Cardiac muscle cell (in vitro differentiated cells and primary cell): ENCODE data around the gene ROBO2. TPM values are rescaled to one million over a fixed set of nuclear protein-coding genes. Genes with fewer than 3 reads are reported as not detected.

Source experiments
- DNase-seq, 2 donors: peaks; one replicate each; pipeline versions ENCODE4 v3.0.0 to v3.0.0-alpha.2; 2010 to 2017; ENCODE audit warnings: low read depth in 1 of 2, low spot score in 1 of 2
- H3K27ac ChIP-seq: fragments of 200-600 bp; sonication (generic); 2 replicates; pipeline ENCODE4 v1.5.1; 2016
- H3K27me3 ChIP-seq: fragments of 200-600 bp; sonication (generic); 2 replicates; pipeline ENCODE4 v1.6.0; 2016; ENCODE audit warnings: control low read depth
- H3K36me3 ChIP-seq: fragments of 200-600 bp; sonication (generic); 2 replicates; pipeline ENCODE4 v1.5.1; 2016; ENCODE audit warnings: control low read depth
- H3K4me1 ChIP-seq: fragments of 200-600 bp; sonication (generic); 2 replicates; pipeline ENCODE4 v1.8.1; 2017; ENCODE audit warnings: low read depth, mild to moderate bottlenecking, mixed run types
- H3K4me3 ChIP-seq: fragments of 200-600 bp; sonication (generic); 2 replicates; pipeline ENCODE4 v1.5.1; 2016; ENCODE audit warnings: mild to moderate bottlenecking
- H3K9me3 ChIP-seq: fragments of 200-600 bp; sonication (generic); 2 replicates; pipeline ENCODE4 v1.5.1; 2017; ENCODE audit warnings: low read depth, mild to moderate bottlenecking, control low read depth
- polyA plus RNA-seq: library from polyadenylated mRNA; unstranded; fragments of >200 nt; fragmentation: Nextera tagmentation; extraction: Ambion mirVana; gene quantifications from 2 replicates; pipeline ENCODE4 v1.2.1, GENCODE V29; 2016
- total RNA-seq: library from RNA; depleted of rRNA; stranded (reverse); fragments of >200 nt; gene quantifications from 2 replicates; pipeline ENCODE4 v1.2.3, GENCODE V29; 2016
- TF ChIP-seq, protein P1 (sequence below): IDR thresholded peaks from 2 replicates; pipeline ENCODE4 v1.5.1; 2012; ENCODE audit warnings: low read depth, mild to moderate bottlenecking, low read length

Gene ROBO2
- total and polyA plus RNA-seq, 2 experiments from 2014 or later, result 13.5 to 39.4 TPM

DNA sequence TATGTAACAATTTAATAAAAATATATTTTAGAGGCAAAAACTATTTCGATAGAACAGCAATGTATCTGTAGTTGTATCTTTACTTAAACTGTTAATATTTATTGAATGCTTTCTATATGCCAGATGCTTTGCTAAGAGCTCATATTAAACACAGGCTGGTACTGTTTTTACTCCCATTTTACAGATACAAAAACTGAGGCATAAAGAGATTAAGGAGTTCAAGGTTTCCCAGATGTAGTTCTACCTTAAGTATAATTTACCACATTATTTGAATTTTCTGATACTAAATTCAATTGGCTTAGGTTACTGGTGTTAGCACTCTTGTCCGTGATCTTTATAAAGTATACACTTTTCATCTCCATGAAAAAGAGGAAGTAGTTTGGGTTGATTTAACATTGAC, 149.8 kb downstream of the ROBO2 start:
- no peak overlapping the region for H3K27ac ChIP-seq
- H3K9me3 ChIP-seq, result no peaks in the 10 kb centered on the region
- H3K4me3 ChIP-seq, result no peak overlapping the region
- DNase-seq, result no peak
- H3K4me1 ChIP-seq, result peaks cover 29% of the 10 kb centered on the region
- TF ChIP-seq, protein P1, sequence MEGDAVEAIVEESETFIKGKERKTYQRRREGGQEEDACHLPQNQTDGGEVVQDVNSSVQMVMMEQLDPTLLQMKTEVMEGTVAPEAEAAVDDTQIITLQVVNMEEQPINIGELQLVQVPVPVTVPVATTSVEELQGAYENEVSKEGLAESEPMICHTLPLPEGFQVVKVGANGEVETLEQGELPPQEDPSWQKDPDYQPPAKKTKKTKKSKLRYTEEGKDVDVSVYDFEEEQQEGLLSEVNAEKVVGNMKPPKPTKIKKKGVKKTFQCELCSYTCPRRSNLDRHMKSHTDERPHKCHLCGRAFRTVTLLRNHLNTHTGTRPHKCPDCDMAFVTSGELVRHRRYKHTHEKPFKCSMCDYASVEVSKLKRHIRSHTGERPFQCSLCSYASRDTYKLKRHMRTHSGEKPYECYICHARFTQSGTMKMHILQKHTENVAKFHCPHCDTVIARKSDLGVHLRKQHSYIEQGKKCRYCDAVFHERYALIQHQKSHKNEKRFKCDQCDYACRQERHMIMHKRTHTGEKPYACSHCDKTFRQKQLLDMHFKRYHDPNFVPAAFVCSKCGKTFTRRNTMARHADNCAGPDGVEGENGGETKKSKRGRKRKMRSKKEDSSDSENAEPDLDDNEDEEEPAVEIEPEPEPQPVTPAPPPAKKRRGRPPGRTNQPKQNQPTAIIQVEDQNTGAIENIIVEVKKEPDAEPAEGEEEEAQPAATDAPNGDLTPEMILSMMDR, result no peak
- no peaks in the 10 kb centered on the region for H3K36me3 ChIP-seq
- no peaks in the 10 kb centered on the region for H3K27me3 ChIP-seq

DNA sequence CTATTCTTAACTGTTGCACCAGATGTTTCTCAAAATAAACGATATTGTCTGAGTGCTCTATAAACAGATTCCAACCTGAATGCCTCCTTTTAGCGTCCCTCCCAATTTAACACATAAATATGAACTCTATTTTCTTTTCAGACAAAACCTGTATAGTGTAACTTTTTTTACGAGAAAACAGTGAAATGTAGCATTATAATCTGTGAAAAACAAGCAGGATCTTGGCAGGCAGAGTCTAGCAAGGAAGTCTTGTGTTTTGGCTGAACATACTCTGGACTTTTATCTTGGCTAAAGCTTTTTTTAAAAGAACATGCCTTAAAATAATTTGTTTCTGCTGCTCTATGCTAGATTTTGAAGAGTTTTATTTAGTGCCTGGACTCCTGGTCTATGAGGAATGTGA, 150.5 kb downstream of the ROBO2 start:
- H3K27me3 ChIP-seq, result no peaks in the 10 kb centered on the region
- TF ChIP-seq, protein P1, result no peak
- peaks cover 29% of the 10 kb centered on the region for H3K4me1 ChIP-seq
- H3K27ac ChIP-seq, result peak overlapping the region; percentile 66
- no peaks in the 10 kb centered on the region for H3K9me3 ChIP-seq
- DNase-seq, result no peak
- no peak overlapping the region for H3K4me3 ChIP-seq
- no peaks in the 10 kb centered on the region for H3K36me3 ChIP-seq

DNA sequence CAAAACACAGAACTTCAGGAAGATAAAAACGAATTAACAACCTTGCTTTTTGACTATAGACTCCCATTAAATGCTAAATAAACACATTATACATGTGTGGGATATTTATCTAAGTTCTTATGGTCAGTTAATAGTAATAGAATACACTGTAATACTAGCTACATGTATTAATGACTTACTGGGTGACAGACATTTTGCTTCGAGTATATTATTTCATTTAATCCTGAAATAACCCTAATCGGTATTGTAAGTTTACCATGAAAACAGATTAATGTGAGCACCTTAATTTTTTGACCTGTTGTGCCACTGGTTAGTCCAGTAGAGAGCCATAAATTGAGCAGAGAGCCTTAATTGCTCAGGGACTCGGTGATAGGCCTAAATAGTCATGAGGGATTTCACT, 151.1 kb downstream of the ROBO2 start:
- TF ChIP-seq, protein P1, result no peak
- Histone ChIP-seq H3K36me3 (no peaks in the 10 kb centered on the region), H3K27ac (peak overlapping the region; percentile 19), H3K9me3 (no peaks in the 10 kb centered on the region), H3K27me3 (no peaks in the 10 kb centered on the region), H3K4me3 (no peak overlapping the region), H3K4me1 (peaks cover 29% of the 10 kb centered on the region)
- no peak for DNase-seq

DNA sequence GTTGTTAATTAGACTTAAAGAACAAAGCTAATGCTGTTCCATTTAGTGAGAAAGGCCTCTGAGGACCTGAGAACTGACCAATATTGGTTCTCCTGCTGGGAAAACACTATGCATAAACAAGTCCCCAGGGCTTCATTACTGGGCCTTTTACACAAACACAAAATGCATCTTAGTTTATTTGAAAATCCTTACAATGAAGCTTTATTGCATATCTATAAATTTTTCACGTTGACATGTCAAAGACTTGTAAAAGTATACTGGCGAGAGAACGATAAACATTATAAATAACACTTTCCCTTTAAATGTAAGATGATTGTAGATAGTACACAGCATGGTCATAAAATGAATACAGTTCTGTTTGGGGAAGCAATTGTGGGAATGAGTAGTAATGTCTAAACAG, 151.7 kb downstream of the ROBO2 start:
- Histone ChIP-seq H3K4me3 (no peak overlapping the region), H3K27me3 (no peaks in the 10 kb centered on the region), H3K4me1 (peaks cover 27% of the 10 kb centered on the region), H3K27ac (peak overlapping the region; percentile 19), H3K36me3 (no peaks in the 10 kb centered on the region), H3K9me3 (no peaks in the 10 kb centered on the region)
- TF ChIP-seq, protein P1, result no peak
- DNase-seq, result no peak

DNA sequence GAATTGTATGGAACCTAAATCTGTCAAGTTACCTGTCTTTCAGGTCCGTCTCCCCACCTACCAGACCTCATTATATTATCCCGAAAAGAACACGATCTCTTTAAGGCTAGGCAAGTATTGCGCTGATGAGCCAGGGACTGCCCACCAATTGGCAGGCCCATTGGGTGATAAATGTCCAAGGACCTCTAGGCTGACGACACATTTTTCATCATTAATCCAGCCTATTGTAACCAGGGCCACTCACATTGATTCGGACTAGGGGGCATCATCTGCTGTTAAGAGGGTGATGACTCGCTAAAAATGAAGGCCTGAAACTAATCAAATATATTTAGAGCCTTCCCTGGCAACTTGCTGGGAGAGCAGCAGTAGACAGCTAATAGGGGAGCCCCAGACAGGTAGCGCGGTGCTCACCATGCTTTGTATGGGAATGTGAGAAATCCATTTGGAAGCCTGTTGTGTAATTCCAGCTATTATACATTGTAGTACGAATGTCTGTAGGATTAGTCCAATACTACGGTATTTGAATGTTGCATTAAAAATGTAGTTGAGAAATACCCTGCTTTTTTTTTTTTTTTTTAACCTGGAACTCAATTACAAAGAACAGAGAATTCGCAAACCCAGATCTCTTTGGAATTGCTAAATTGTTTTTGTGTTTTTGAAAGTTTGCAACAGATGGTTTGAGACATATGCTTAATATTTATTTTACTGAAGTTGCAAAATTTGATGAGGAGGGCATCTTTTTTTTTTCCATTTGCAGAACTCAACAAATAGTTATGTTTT, 156.1 kb downstream of the ROBO2 start:
- Histone ChIP-seq H3K27me3 (no peaks in the 10 kb centered on the region), H3K4me1 (no peaks in the 10 kb centered on the region), H3K9me3 (no peaks in the 10 kb centered on the region), H3K4me3 (no peak overlapping the region), H3K27ac (no peak overlapping the region), H3K36me3 (no peaks in the 10 kb centered on the region)
- TF ChIP-seq, protein P1, result no peak
- no peak for DNase-seq
